Mesenchymal stem cell (in vitro differentiated cells and primary cell): ENCODE data around the gene PKN1.

Experiments
- DNase-seq: peaks from one replicate; pipeline ENCODE4 v3.0.0-alpha.2; 2013
- H2AFZ ChIP-seq: one replicate; pipeline ENCODE4 v1.6.1; 2013; ENCODE audit warnings: low read depth, mild to moderate bottlenecking, control low read depth, inconsistent platforms, low read length, moderate library complexity
- H2AK5ac ChIP-seq: 2 replicates; pipeline ENCODE4 v1.6.1; 2013; ENCODE audit warnings: low read length, moderate library complexity, mild to moderate bottlenecking, inconsistent platforms; ENCODE audit not compliant: severe bottlenecking
- H2BK120ac ChIP-seq: one replicate; pipeline ENCODE4 v1.6.1; 2013; ENCODE audit warnings: low read depth, mild to moderate bottlenecking, inconsistent platforms, low read length, moderate library complexity
- H2BK12ac ChIP-seq, 2 experiments: one replicate each; pipeline ENCODE4 v1.6.1; 2013; ENCODE audit warnings: inconsistent platforms in 2 of 2, low read length in 2 of 2, mild to moderate bottlenecking in 2 of 2, moderate library complexity in 2 of 2, control low read depth in 1 of 2
- H2BK15ac ChIP-seq: one replicate; pipeline ENCODE4 v1.6.1; 2013; ENCODE audit warnings: mild to moderate bottlenecking, low read depth, inconsistent platforms; ENCODE audit not compliant: poor library complexity, severe bottlenecking
- H2BK5ac ChIP-seq: 2 replicates; pipeline ENCODE4 v1.6.1; 2013; ENCODE audit warnings: low read depth, mild to moderate bottlenecking, low read length, control low read depth, inconsistent platforms; ENCODE audit not compliant: poor library complexity, severe bottlenecking
- H3K14ac ChIP-seq, 2 experiments: one replicate each; pipeline ENCODE4 v1.6.1; 2013; ENCODE audit warnings: inconsistent platforms in 2 of 2, low read length in 2 of 2, control low read depth in 1 of 2, mild to moderate bottlenecking in 1 of 2, moderate library complexity in 1 of 2
- H3K18ac ChIP-seq, 2 experiments: one replicate each; pipeline ENCODE4 v1.6.1; 2013; ENCODE audit warnings: inconsistent platforms in 2 of 2, low read length in 2 of 2, control low read depth in 1 of 2, low read depth in 1 of 2, mild to moderate bottlenecking in 1 of 2
- H3K23ac ChIP-seq, 2 experiments: one replicate each; pipeline ENCODE4 v1.6.1; 2013; ENCODE audit warnings: inconsistent platforms in 2 of 2, low read length in 2 of 2, mild to moderate bottlenecking in 2 of 2, moderate library complexity in 2 of 2, control low read depth in 1 of 2
- H3K27ac ChIP-seq: 2 replicates; pipeline ENCODE4 v1.5.1; 2013; ENCODE audit warnings: mild to moderate bottlenecking, moderate library complexity, low read length, control low read depth, inconsistent platforms; ENCODE audit not compliant: poor library complexity, severe bottlenecking
- H3K27me3 ChIP-seq, 2 experiments: 2 replicates each; pipeline versions ENCODE4 v1.6.1 to v1.7.0; 2013; ENCODE audit warnings: low read length in 2 of 2, mild to moderate bottlenecking in 2 of 2, moderate library complexity in 2 of 2, control low read depth in 1 of 2, inconsistent platforms in 1 of 2; ENCODE audit not compliant: control insufficient read depth in 1 of 2, insufficient read depth in 1 of 2
- H3K36me3 ChIP-seq, 2 experiments: 2 replicates each; pipeline versions ENCODE4 v1.6.1 to v1.7.0; 2013; ENCODE audit warnings: low read length in 2 of 2, control low read depth in 1 of 2, inconsistent platforms in 1 of 2, low read depth in 1 of 2, mild to moderate bottlenecking in 1 of 2; ENCODE audit not compliant: insufficient read depth in 2 of 2, control insufficient read depth in 1 of 2
- H3K4ac ChIP-seq, 2 experiments: one replicate each; pipeline ENCODE4 v1.6.1; 2013; ENCODE audit warnings: inconsistent platforms in 2 of 2, low read length in 2 of 2, mild to moderate bottlenecking in 2 of 2, moderate library complexity in 2 of 2, control low read depth in 1 of 2, low read depth in 1 of 2
- H3K4me1 ChIP-seq: 2 replicates; pipeline ENCODE4 v1.6.1; 2013; ENCODE audit warnings: low read depth, low read length, control low read depth; ENCODE audit not compliant: control insufficient read depth, insufficient read depth
- H3K4me2 ChIP-seq: 2 replicates; pipeline ENCODE4 v1.6.1; 2013; ENCODE audit warnings: low read length, mild to moderate bottlenecking, inconsistent platforms; ENCODE audit not compliant: poor library complexity, severe bottlenecking
- H3K4me3 ChIP-seq, 2 experiments: 2 replicates each; pipeline versions ENCODE4 v1.5.1 to v1.7.0; 2013; ENCODE audit warnings: low read length in 2 of 2, mild to moderate bottlenecking in 2 of 2, control low read depth in 1 of 2, low read depth in 1 of 2; ENCODE audit not compliant: insufficient read depth in 1 of 2
- H3K79me1 ChIP-seq: replicated peaks from 2 replicates; pipeline ENCODE4 v1.6.1; 2013; ENCODE audit warnings: mild to moderate bottlenecking, control low read depth, low read length, inconsistent platforms; ENCODE audit not compliant: poor library complexity, severe bottlenecking
- H3K9ac ChIP-seq: 2 replicates; pipeline ENCODE4 v1.7.0; 2013; ENCODE audit warnings: mild to moderate bottlenecking, low read length, moderate library complexity
- H3K9me3 ChIP-seq: 2 replicates; pipeline ENCODE4 v1.7.0; 2013; ENCODE audit warnings: mild to moderate bottlenecking, low read length; ENCODE audit not compliant: control insufficient read depth
- H4K8ac ChIP-seq: one replicate; pipeline ENCODE4 v1.6.1; 2013; ENCODE audit warnings: inconsistent platforms, mild to moderate bottlenecking, low read length, moderate library complexity
- H4K91ac ChIP-seq: one replicate; pipeline ENCODE4 v1.6.1; 2013; ENCODE audit warnings: mild to moderate bottlenecking, low read length, inconsistent platforms
- WGBS: methylation state at CpG from one replicate; pipeline ENCODE4 v1.1.7; 2013; ENCODE audit warnings: mixed read lengths; 5-methylcytosine and 5-hydroxymethylcytosine counted together

The PKN1 gene

DNA sequence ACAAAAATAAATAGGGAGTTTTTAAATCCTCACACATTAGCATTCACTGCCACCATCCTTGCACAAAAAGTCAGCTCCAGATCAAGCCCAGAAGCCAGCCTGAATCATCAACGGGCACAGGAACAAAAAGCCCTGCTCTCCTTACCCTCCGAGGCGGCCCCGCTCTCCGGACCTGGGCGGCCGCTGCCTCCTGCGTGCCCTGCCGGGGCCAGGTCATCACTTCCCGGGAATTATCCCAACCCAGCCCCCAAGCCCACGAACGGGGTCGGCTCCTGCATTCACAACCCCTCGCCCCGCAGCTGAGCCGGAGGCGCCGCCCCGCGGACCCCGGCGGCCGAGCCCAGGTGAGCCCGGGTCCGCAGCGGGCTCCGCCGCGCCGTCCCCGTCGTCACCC, 84.3 kb downstream of the PKN1 start:
- no peak overlapping the region for H4K91ac ChIP-seq
- H2AFZ ChIP-seq = no peak overlapping the region
- peak overlapping the region; percentile 30 for H2BK15ac ChIP-seq
- H3K4ac ChIP-seq = peak overlapping the region in 1 of 2 experiments; percentile 85
- H3K23ac ChIP-seq = peak overlapping the region in 1 of 2 experiments; percentile 96
- H3K4me1 ChIP-seq = peaks cover 30% of the 10 kb centered on the region
- peak overlapping the region; percentile 83 for H3K4me2 ChIP-seq
- under 1% methylated on average over 25 of the region's 32 CpGs for WGBS
- no peaks in the 10 kb centered on the region for H3K27me3 ChIP-seq
- H3K79me1 ChIP-seq = peaks cover 7% of the 10 kb centered on the region
- H3K36me3 ChIP-seq = peaks cover 32 to 39% of the 10 kb centered on the region in 2 experiments
- H2BK12ac ChIP-seq = peak overlapping the region in 1 of 2 experiments; percentile 67
- no peaks in the 10 kb centered on the region for H3K9me3 ChIP-seq
- peak overlapping the region in 1 of 2 experiments; percentile 91 for H3K18ac ChIP-seq
- H3K14ac ChIP-seq = peak overlapping the region in 1 of 2 experiments; percentile 39
- H3K4me3 ChIP-seq = peak overlapping the region; percentile 89 to 99
- DNase-seq = no peak
- no peak overlapping the region for H2BK120ac ChIP-seq
- H2BK5ac ChIP-seq = peak overlapping the region; percentile 36
- peak overlapping the region; percentile 31 for H3K27ac ChIP-seq
- H2AK5ac ChIP-seq = no peak overlapping the region
- no peak overlapping the region for H4K8ac ChIP-seq
- H3K9ac ChIP-seq = peak overlapping the region; percentile 98

- Histone ChIP-seq H2BK12ac (peak within 1 kb of the TSS; percentile 74 to 95), H2AK5ac (peak within 1 kb of the TSS; percentile 82), H3K79me1 (peaks cover 4% of the 10 kb centered on the region), H3K23ac (peak within 1 kb of the TSS in 1 of 2 experiments; percentile 96), H3K4me2 (peak within 1 kb of the TSS; percentile 83), H4K8ac (peak within 1 kb of the TSS; percentile 91), H3K4me1 (peaks cover 30% of the 10 kb centered on the region), H3K27me3 (no peaks in the 10 kb centered on the region), H3K9ac (peak within 1 kb of the TSS; percentile 98), H3K18ac (peak within 1 kb of the TSS; percentile 92 to 99), H3K14ac (peak within 1 kb of the TSS in 1 of 2 experiments; percentile 99), H4K91ac (peak within 1 kb of the TSS; percentile 93), H3K36me3 (peaks cover 32 to 39% of the 10 kb centered on the region in 2 experiments), H3K27ac (peak within 1 kb of the TSS; percentile 91), H2AFZ (peak within 1 kb of the TSS; percentile 72), H3K9me3 (no peaks in the 10 kb centered on the region), H2BK120ac (peak within 1 kb of the TSS; percentile 85), H3K4ac (peak within 1 kb of the TSS; percentile 91 to 96), H2BK5ac (peak within 1 kb of the TSS; percentile 94), H3K4me3 (peak within 1 kb of the TSS; percentile 89 to 99), H2BK15ac (peak within 1 kb of the TSS; percentile 97)
- peak; percentile 92 for DNase-seq
- WGBS = under 1% methylated on average over 43 of the region's 82 CpGs
Measured at GRCh38 chr19:14517840-14518505, 84.9 kb downstream of the PKN1 start, which contains the start of gene DNAJB1. Gene DNAJB1, minus strand, starts transcription at chr19:14518397. Its CDS starts 48 bp downstream, at chr19:14518349.

- no peak for DNase-seq
- WGBS = 99% methylated on average over 14 of the region's 22 CpGs
- Histone ChIP-seq H3K9me3 (no peaks in the 10 kb centered on the region), H3K4me2 (no peak overlapping the region), H3K4me1 (peaks cover 29% of the 10 kb centered on the region), H2AK5ac (peak overlapping the region; percentile 82), H3K18ac (peak overlapping the region; percentile 30 to 53), H4K91ac (peak overlapping the region; percentile 61), H3K27me3 (no peaks in the 10 kb centered on the region), H4K8ac (peak overlapping the region; percentile 75), H3K27ac (peak overlapping the region; percentile 91), H3K9ac (peak overlapping the region; percentile 71), H3K23ac (no peak overlapping the region), H3K4me3 (no peak overlapping the region), H2AFZ (no peak overlapping the region), H3K36me3 (peaks cover 19 to 26% of the 10 kb centered on the region in 2 experiments), H2BK15ac (peak overlapping the region; percentile 86), H3K79me1 (peaks cover 3% of the 10 kb centered on the region), H2BK12ac (peak overlapping the region; percentile 68 to 78), H3K14ac (no peak overlapping the region), H2BK5ac (no peak overlapping the region), H2BK120ac (peak overlapping the region; percentile 45), H3K4ac (peak overlapping the region; percentile 64)
Measured at GRCh38 chr19:14519245-14519859, 86.2 kb downstream of the PKN1 start.

DNA sequence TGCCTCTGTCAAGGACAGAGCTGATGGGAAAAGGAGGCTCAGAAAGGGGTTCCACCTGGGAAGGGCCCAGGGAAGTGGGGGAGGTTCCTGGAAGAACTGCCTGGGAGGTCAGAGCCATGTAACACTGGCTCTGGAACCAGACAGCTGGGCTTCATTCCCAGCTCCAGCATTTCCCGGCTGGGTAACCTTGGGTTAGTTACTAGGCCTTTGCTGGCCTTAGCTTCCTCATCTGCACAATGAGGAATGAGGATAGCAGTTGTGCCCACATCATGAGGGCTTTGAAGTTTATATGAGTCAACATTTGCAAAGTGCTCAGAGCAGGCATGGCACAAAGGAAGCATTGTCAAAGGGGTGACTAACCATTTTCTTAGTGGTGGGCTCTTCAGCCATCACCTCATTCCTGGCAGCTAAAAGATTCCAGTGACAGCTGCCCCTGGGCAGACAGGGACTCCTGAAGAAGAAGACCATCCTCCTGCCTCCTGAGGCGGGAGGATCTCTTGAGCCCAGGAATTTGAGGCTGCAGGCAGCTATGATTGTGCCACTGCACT, 86.8 kb downstream of the PKN1 start:
- Histone ChIP-seq H3K27me3 (no peaks in the 10 kb centered on the region), H2BK120ac (no peak overlapping the region), H2AFZ (no peak overlapping the region), H3K23ac (no peak overlapping the region), H3K18ac (no peak overlapping the region), H2BK15ac (peak overlapping the region; percentile 26), H3K36me3 (peaks cover 14 to 20% of the 10 kb centered on the region in 2 experiments), H3K4me3 (no peak overlapping the region), H3K79me1 (no peaks in the 10 kb centered on the region), H3K9ac (peak overlapping the region; percentile 50), H2AK5ac (peak overlapping the region; percentile 82), H3K4me1 (peaks cover 27% of the 10 kb centered on the region), H2BK5ac (no peak overlapping the region), H4K91ac (no peak overlapping the region), H3K4me2 (no peak overlapping the region), H3K9me3 (no peaks in the 10 kb centered on the region), H2BK12ac (peak overlapping the region in 1 of 2 experiments; percentile 68), H3K27ac (peak overlapping the region; percentile 91), H4K8ac (peak overlapping the region; percentile 75), H3K4ac (peak overlapping the region in 1 of 2 experiments; percentile 35), H3K14ac (no peak overlapping the region)
- peak; percentile 79 for DNase-seq
- WGBS = 29% methylated on average over 2 of the region's 2 CpGs
